Fibroblast of skin of scalp (primary cell): ENCODE results near the gene SCYGR8. TPM values are rescaled to one million over a fixed set of nuclear protein-coding genes. Genes with fewer than 3 reads are reported as not detected.
"Not testable (repeated sequence)": the region's sequence is repeated elsewhere in the genome, so short reads cannot be mapped to it uniquely, and the experiment has no call there.

Experiments
- DNase-seq: peaks from one replicate; pipeline ENCODE4 v3.0.0-alpha.2; 2013
- polyA plus RNA-seq, 2 experiments: library from polyadenylated mRNA; unstranded; fragments of 120-200 nt; gene quantifications; one replicate each; pipeline ENCODE4 v1.2.1, GENCODE V29; 2013; ENCODE audit not compliant: insufficient read length in 2 of 2

Gene SCYGR8, protein sequence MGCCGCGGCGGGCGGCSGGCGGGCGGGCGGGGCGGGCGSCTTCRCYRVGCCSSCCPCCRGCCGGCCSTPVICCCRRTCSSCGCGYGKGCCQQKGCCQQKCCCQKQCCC
- not detected for polyA plus RNA-seq (2013, experiment 1 of 2; ENCODE audit: insufficient read length)
- not detected for polyA plus RNA-seq (2013, experiment 2 of 2; ENCODE audit: insufficient read length)

DNA sequence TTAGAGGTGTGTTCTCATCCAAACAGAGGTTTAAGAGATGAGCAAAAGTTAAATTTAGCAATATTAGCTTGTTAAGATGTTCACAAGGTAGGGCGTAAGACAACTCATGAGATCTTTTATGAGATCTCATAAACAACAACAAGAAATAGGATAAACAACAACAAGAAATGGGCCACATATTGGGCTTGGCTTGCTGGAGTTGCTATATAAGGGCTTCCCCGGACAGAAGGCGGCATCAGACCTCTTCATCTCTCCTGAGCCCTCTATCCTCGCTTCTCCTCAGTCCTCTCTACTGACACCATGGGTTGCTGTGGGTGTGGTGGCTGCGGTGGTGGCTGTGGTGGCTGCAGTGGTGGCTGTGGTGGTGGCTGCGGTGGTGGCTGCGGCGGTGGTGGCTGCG lies at the start of gene SCYGR8:
Gene SCYGR8, plus strand, starts transcription at position 301 of the 400 bp plus-strand sequence. Its CDS starts 0 bp downstream, at position 301.
- no peak for DNase-seq

DNA sequence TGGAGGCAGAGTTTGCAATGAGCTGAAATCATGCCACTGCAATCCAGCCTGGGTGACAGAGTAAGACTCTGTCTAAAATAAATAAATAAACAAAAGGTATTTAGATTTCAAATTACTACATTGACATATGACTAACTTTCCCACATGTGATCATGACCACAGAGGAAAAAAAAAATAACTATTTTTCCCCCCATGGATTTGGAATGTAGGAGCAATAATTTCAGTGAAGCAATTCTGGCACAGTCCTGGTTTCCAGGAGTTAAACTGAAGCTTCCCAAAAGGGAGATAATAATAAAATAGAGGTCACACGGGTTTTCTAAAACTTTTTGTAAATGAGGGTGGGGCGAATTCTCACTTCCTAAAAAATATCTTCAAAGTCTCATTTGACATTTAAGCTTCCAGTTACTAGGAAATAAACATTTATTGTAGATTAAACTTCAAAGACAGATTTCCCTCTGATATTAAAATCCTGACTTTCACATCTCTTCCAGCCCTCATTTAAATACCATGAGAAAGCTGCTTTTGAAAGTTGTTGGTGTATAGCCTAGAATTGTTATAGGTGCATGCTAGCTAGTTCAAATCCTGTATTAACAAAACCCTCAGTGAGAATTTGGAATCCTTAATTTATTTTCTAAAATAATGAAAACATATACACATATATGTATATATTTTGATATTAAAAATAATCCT lies 48.6 kb upstream of the SCYGR8 start:
- DNase-seq, result no peak

DNA sequence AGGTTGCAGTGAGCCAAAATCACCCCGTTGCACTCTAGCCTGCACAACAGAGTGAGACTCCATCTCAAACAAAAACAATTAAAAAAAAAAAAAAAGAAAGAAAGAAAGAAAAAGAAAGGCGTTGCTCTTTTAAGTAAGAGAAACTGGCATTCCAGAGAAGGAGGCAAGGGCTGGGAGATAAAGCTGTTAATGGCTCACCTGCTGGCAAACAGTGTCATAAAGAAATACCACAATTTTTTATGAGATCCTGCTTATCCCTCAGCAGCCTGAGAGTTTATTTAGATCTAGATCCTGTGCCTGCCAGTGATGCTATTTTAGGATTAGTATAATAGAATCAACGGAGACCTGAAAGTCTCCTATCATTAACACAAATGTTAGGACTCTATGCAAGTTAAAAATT lies 44.1 kb upstream of the SCYGR8 start:
- no peak for DNase-seq

DNA sequence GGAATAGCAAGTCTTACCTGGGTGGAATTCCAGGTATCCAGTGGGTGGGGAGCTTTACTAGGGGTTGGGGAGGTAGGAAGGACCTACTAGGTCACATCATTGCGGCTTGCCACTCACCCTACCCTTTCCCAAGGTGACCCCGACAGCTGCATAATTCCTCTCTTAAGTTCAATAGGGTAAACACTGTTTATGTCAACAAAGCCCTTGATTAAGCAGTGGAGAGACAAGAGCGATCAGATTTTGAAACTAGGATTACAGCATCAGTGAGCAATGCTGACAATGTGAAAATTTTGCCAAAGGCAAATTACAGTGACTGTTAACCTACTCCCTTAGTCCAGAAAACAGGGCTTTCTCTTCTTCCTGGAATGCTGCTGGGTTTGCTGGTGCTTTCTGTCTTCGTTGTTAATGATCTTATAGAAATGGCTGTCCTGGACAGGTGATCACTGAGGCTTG lies 42.4 kb upstream of the SCYGR8 start:
- DNase-seq, result no peak

DNA sequence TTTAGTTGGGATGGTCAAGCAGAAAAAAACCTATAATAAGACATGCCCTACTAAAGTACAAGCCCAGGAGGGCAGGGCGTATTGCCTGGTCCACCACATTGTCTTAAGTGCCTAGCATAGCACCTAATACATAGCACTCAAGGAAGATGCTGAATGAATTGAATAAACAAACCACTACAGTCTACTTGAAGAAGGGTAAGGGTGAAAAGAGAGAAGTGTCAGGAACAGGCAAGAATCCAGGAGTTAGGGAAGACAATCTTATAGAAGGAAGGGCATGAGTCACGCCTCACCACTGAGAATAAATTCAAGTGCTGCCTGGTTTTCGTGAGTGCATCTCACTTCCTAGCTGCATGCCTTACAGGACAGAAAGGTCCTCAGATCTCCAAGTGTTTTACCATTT lies 41.7 kb upstream of the SCYGR8 start:
- DNase-seq, result no peak

DNA sequence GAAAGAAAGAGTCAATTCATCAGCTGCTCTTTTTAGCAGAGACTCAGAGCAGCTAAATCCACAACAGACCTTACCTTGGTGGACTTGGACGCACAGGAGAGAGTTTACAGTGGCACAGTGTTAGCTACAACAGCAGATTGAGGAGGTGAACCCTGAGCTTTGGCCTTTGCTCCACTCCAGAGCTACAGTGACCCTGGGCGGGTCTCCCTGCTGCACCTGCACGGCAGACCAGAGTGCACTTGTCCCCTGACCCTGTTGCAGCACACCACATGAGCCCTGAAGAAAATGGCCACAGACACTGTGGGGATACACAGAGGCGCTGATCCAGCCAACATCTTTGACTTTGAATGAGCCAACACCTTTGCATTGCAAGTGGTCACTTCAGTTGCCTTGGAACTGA lies 38.8 kb upstream of the SCYGR8 start:
- no peak for DNase-seq

DNA sequence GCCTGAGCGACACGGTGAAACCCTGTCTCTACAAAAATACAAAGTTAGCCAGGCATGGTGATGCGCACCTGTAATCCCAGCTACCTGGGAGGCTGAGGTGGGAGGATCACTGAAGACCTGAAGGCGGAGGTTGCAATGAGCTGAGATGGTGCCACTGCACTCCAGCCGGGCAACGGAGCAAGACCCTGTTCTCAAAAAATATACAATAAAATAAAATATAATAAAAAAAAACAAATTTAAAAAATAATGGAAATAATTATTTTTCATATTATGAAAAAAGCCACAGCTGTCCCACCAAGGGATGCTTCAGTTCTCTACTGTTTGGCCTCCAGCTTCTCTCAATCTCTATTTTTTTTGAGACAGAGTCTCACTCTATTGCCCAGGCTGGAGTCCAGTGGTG lies 38.3 kb upstream of the SCYGR8 start:
- no peak for DNase-seq

DNA sequence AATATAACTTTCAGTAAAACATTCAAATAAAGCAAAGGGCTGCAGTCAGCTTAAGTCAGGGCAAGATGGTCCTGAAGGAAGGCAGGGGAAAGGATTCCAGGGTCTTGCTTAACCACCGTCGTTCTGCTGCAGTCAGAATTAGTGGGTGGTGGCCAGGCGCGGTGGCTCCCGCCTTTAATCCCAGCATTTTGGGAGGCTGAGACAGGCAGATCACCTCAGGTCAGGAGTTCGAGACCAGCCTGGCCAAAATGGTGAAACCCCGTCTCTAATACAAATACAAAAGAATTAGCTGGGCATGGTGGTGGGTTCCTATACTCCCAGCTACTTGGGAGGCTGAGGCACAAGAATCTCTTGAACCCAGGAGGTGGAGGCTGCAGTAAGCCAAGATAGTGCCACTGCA lies 34.7 kb upstream of the SCYGR8 start:
- no peak for DNase-seq

DNA sequence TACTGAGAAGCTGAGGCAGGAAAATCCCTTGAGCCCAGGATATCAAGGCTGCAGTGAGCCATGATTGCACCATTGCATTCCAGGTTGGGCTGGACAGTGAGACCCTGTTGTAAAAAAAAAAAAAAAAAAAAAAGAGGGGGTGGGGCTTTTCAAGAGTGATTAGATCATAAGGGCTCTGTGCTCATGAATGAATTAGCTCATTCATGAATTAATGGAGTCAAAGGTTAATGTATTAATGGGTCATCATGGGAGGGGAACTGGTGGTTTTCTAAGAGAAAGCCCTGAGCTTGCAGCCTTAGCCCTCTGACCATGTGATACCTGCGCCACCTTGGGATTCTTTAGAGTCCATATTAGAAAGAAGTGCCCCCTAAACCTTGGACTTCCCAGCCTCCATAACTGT lies 32.4 kb upstream of the SCYGR8 start:
- DNase-seq, result no peak

DNA sequence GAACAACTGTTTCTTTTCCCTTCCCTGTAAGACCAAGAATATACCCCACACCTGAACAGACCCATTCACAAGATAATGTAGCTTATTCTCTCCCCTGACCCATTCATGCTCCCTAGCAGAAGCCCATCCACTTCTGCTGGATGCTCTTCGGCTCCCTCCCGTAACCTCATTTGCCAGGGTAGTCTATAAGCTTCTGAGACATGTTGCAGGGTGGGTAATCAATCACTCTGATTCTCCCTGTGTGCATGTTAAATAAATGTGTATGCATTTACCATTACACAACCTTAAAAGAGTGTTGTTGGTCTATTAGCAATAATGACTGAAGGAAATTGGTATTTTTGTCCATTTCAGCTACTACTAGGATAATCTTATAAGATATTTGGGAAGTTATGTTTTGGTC lies 29.2 kb upstream of the SCYGR8 start:
- no peak for DNase-seq

DNA sequence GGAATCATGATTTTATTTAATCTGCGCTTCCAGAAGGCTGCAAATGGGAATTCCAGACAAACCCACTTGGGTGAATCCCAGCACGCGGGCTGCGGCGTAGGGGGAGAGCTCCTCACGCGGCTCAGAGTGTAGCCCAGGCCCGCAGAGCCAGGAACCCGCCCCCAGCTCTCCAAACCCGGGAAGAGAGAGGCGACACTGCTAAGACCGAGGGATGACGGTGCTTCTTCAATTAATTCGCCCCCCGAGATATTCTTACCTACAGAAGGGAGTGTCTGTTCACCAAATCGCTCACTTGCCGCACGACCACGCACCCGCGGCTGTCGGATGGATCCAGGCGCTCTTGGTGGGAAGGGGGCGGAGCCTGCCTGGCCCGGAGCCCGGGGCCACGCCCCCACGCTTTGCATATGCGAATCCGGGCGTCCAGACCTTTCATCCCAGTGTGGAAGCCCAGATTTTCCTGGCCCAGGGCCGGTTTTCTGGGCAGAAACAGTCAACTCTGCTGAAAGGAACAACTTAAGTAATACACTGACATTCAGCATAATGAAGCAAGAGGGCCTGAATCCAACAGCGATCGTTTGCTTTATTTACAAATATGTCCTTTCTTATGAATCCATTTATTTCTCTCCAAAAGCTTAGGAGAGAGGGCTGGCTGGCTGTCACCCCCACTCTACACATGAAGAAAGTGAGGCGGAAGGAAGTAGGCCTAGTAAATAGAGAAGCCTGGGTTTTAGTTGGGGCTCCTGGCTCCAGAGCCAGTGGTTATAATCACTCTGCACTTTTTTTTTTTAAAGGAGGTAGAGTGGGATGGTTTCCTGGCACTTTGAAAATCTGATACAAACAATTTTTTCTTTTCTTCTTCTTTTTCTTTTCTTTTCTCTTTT lies 27.8 kb upstream of the SCYGR8 start, which contains the start of gene SLC19A3:
Gene SLC19A3, minus strand, starts transcription at position 342 of the 881 bp plus-strand sequence. CDS start 15,710 bp downstream, outside the sequence.
- DNase-seq, result peak; percentile 62

DNA sequence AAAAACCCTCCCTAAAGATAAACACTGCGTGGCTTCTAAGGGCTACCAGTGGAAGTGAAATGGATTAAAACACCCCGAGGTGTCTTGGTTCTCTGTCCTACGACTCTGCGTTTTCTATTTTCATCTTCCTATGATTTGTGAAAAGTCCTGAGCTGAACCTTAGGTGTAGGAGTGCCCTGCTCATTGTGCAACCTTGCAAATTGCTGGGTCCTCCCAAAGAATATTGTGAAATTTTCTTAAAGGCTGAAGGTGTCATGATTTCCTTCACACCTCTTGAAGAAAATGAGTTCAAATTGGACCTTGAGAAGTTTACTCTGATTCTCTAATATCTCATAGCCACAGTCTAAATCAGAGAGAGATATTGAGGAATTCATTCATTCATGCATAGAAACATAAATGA lies 26.1 kb upstream of the SCYGR8 start:
- no peak for DNase-seq

DNA sequence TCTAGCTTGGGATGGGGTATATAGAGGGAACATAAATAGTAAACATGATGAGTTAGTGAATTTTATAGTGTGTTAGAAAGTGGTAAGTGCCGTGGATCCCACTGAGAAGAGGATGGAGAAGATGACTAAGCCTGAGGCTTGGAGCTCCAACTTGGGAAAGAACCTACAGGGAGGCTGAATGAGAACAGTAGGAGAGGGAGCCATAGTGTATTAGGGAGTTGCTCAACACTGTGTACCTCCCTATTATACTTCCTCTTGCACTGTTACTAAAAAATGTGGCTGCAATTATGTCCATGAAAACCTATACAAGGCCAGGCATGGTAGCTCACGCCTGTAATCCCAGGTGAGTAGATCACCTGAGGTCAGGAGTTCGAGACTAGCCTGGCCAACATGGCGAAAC lies 25.0 kb upstream of the SCYGR8 start:
- DNase-seq, result no peak

DNA sequence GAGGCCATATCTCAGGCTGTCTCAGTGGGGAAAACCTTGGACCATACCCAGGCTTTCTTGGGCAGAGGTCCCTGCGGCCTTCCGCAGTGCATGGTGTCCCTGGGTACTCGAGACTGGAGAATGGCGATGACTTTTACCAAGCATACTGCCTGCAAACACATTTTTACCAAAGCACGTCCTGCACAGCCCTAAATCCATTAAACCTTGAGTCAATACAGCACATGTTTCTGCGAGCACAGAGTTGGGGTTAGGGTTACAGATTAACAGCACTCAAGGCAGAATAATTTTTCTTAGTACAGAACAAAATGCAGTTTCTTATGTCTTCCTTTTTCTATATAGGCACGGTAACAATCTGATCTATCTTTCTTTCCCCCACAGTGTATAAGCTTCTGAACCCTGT lies 22.9 kb upstream of the SCYGR8 start:
- DNase-seq, result not testable (repeated sequence)

DNA sequence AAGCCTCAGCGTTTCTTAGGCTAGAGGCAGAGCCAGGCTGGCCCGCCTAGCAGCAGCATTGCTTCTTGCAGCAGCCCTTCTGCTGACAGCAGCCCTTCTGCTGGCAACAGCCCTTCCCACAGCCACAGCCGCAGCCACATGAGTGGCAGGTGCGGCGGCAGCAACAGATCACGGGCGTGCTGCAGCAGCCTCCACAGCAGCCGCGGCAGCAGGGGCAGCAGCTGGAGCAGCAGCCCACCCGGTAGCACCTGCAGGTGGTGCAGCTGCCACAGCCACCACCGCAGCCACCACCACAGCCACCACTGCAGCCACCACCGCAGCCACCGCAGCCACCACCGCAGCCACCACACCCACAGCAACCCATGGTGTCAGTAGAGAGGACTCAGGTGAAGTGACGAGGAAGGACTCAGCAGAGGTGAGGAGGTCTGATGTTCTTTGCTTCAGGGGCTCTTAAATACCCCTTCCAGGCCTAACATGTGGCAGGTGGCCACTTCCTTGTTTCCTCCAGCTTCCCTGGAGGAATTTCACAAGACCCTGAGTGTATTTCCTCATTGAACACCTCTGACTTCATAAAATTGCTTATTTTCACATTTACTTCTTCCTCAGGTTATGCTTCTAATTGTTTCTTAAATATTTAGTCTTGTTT lies 21.2 kb upstream of the SCYGR8 start, which contains the start of gene SCYGR6:
Gene SCYGR6, minus strand, starts transcription at position 364 of the 646 bp plus-strand sequence. Its CDS starts 0 bp downstream, at position 364.
- DNase-seq, result no peak

DNA sequence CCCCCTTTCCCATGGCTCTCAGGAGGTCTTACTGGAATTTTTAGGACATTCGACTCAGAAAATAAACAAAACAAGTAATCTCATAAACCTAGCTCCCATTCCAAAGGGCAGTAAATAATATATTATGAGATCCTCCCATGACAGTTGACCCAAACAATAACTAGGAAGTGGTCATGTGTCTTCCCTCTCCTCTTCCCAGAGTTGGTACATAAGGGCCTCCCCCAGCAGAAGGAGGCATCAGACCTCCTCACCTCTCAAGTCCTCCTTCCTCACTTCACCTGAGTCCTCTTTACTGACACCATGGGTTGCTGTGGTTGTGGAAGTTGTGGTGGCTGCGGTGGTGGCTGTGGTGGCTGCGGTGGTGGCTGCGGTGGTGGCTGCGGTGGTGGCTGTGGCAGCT lies 17.7 kb upstream of the SCYGR8 start, which contains the start of gene SCYGR7:
Gene SCYGR7, plus strand, starts transcription at position 301 of the 400 bp plus-strand sequence. Its CDS starts 0 bp downstream, at position 301.
- DNase-seq, result no peak

DNA sequence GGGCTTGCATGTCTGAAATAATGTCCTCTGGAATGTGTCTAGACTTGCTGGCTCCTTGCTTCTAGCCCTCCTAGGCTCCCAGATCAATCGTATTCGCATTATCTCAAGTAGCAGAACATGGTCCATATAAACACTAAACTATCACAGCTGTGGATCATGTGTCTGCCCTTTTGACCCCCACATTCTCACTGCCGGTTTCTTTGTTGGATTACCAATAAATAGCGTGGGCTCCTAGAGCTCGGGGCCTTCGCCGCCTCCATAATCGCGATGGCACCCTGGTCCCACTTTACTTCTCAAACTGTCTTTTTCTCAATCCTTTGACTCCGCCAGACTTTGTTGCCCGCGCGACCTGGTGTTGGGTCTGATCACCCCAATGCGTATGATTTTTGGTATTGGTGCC lies 6.3 kb upstream of the SCYGR8 start:
- no peak for DNase-seq

DNA sequence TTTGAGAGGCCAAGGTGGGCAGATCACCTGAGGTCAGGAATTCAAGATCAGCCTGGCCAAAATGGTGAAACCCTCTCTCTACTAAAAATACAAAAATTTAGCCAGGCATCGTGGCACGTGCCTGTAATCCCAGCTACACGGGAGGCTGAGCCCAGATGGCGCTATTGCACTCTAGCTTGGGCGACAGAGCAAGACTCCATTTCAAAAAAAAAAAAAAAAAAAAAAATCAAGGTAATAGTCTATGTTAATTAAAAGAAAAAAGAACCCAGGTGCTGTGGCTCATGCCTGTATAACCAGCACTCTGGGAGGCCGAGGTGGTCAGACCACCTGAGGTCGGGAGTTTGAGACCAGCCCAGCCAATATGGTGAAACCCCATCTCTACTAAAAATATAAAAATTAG lies 5.0 kb upstream of the SCYGR8 start:
- DNase-seq, result not testable (repeated sequence)

DNA sequence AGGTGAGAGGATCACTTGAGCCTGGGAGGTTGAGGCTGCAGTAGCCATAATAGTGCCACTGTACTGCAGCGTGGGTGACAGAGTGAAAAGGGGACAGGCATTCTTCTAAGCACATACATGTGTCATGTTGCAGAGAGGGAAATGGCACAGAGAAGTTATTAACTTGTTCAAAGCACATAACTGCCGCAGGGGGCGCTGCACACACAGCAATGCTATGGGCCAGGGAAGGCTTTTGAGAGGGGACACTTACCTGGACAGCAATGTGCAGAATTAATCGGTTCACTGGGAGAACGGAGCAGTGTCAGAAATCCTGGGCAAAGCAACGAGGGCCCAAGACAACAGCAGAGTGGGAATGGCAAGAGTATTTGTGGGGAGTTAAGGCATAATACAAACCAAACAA lies 2.4 kb downstream of the SCYGR8 start:
- DNase-seq, result no peak

DNA sequence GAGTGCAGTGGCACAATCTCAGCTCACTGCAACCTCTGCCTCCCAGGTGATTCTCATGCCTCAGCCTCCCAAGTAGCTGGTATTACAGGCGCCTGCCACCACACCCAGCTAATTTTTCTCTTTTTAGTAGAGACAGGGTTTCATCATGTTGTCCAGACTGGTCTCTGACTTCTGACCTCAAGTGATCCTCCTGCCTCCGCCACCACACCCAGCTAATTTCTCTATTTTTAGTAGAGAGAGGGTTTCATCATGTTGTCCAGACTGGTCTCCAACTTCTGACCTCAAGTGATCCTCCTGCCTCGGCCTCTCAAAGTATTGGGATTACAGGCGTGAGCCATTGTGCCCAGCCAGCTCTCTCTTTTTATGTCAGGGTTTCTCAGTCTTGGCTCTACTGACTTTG lies 10.6 kb downstream of the SCYGR8 start:
- not testable (repeated sequence) for DNase-seq

DNA sequence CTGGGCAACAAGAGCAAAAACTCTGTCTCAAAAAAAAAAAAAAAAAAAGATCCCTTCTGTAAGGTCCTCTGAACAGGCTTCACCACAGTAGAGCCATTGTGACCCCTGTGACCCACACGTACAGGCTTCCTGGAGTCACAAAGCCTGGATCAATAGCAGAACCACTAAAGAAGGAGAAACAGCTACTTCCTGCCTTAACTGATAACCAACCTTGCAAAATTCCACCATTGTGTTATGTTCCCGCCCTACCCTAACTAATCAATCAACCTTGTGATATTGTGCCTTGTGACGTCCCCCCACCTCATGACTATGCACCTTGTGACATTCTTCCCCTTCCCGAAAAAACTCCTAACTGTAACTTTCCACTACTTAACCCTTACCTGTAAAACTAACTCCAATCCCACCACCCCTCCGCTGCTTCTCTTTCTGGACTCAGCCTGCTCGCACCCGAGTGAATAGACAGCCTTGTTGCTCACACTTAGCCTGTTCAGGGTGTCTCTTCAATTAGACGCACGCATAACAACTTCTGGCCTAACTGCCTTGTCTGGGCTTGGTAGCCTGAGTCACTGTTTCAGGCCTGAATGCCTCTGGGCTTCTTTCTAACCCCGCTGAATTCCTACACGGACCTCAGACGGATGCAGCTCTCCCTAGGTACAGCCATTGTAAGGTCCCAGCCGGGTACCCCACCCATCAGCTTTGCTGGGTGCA lies 13.9 kb downstream of the SCYGR8 start:
- DNase-seq, result no peak
